ENCODE measurements around the gene AVEN. TPM values are rescaled to one million over a fixed set of nuclear protein-coding genes. Genes with fewer than 3 reads are reported as not detected.
A peak's percentile ranks its signal among the peaks of the same experiment; 100 is the strongest.
"Not testable (repeated sequence)": the region's sequence is repeated elsewhere in the genome, so short reads cannot be mapped to it uniquely, and the experiment has no call there.

AVEN gene
- total RNA-seq, 6 experiments from 2014 or later: 8.2 to 10.2 (median 9.4) TPM

DNA sequence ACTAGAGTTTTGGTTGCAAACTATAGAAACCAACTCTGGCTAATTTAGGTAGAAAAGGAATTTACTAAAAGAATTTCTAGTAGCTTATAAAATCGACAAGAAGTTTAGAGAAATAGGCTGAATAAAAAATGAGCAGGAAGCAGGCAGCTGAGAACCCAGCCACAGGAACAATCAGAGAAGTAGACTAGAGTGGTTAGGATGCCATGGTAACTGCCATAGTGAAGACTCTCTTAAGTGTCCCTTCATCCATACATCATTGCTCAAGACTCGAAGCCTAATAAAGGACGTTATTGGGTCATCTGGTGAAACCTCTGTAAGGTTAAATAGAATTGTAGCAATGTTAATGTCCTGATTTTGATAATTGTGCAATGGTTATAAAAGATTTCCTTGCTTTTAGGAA, 13.8 kb downstream of the AVEN start:
- no peak overlapping the region for H3K27ac ChIP-seq
- TF ChIP-seq POLR2A (IDR thresholded peaks at IDR 0.05): no peak
- TF ChIP-seq, protein P1, sequence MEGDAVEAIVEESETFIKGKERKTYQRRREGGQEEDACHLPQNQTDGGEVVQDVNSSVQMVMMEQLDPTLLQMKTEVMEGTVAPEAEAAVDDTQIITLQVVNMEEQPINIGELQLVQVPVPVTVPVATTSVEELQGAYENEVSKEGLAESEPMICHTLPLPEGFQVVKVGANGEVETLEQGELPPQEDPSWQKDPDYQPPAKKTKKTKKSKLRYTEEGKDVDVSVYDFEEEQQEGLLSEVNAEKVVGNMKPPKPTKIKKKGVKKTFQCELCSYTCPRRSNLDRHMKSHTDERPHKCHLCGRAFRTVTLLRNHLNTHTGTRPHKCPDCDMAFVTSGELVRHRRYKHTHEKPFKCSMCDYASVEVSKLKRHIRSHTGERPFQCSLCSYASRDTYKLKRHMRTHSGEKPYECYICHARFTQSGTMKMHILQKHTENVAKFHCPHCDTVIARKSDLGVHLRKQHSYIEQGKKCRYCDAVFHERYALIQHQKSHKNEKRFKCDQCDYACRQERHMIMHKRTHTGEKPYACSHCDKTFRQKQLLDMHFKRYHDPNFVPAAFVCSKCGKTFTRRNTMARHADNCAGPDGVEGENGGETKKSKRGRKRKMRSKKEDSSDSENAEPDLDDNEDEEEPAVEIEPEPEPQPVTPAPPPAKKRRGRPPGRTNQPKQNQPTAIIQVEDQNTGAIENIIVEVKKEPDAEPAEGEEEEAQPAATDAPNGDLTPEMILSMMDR (IDR thresholded peaks at IDR 0.05): no peak
- no peaks in the 10 kb centered on the region for H3K27me3 ChIP-seq
- no peaks in the 10 kb centered on the region for H3K36me3 ChIP-seq
- intact Hi-C loops (cut with DNase I): no loop called here
- H3K4me3 ChIP-seq: no peak overlapping the region
- whole genome bisulfite sequencing (ENCODE audit: insufficient coverage, low coverage, low lambda C conversion rate, missing lambda C conversion rate): 76% methylated on average over 3 of the region's 3 CpGs
- H3K9me3 ChIP-seq: no peaks in the 10 kb centered on the region
- no peaks in the 10 kb centered on the region for H3K4me1 ChIP-seq
- DNase-seq (no peak), ATAC-seq (no peak)

DNA sequence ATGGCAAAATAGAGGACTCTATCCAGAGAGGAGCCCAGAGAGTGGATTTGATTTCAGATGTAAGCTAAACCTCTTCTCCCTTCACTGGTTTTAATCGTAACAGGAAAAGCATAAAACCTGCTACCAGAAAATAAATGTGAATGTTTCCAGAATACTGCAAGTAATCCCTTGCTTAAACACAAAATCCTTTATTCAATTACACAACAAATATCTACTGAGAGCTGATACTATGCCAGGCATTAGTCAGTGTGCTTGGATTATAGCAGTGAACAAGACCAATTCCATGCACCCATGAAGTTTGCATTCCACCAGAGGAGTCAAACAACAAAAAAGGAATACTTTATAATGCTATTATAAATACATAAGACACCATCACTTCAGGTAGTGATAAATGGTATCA, 15.1 kb downstream of the AVEN start:
- peak in 1 of 4 donors; percentile 39 for ATAC-seq
- H3K4me1 ChIP-seq: no peaks in the 10 kb centered on the region
- 62% methylated on average over 1 of the region's 1 CpG for WGBS (ENCODE audit: insufficient coverage, low coverage, low lambda C conversion rate, missing lambda C conversion rate)
- no peaks in the 10 kb centered on the region for H3K9me3 ChIP-seq
- H3K27ac ChIP-seq: no peak overlapping the region
- DNase-seq: no peak
- TF ChIP-seq, protein P1 (IDR thresholded peaks at IDR 0.05): no peak
- intact Hi-C loops (cut with DNase I): no loop called here
- no peaks in the 10 kb centered on the region for H3K36me3 ChIP-seq
- no peaks in the 10 kb centered on the region for H3K27me3 ChIP-seq
- H3K4me3 ChIP-seq: no peak overlapping the region

DNA sequence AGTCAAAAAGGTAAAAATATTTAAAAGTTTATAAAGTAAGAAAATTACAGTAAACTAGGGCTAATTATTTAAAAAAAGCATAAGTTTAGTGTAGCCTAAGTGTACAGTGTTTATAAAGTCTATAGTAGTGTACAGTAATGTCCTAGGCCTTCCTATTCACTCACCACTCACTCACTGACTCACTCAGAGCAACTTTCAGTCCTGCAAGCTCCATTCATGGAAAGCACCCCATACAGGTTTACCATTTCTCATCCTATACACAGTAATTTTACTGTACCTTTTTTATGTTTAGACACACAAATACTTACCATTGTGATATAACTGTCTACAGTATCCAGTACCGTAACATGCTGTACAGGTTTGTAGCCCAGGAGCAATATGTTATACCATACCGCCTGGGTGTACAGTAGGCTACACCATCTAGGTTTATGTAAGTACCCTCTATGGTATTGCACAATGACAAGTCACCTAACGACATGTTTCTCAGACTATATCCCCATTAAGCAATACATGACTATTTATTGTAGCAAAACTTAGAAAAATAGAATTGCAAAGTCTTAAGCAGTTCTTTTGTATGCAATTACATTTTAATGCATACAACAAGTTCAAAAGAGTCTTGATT, 19.5 kb downstream of the AVEN start:
- Histone ChIP-seq H3K4me3 (no peak overlapping the region), H3K27me3 (no peaks in the 10 kb centered on the region), H3K9me3 (no peaks in the 10 kb centered on the region), H3K4me1 (no peaks in the 10 kb centered on the region), H3K36me3 (no peaks in the 10 kb centered on the region), H3K27ac (no peak overlapping the region)
- WGBS (ENCODE audit: insufficient coverage, low coverage, low lambda C conversion rate, missing lambda C conversion rate): 81% methylated on average over 3 of the region's 3 CpGs
- ATAC-seq: no peak
- DNase-seq: no peak
- TF ChIP-seq POLR2A (IDR thresholded peaks at IDR 0.05): no peak
- TF ChIP-seq, protein P1 (IDR thresholded peaks at IDR 0.05): no peak
- intact Hi-C loops (cut with DNase I): no loop called here

DNA sequence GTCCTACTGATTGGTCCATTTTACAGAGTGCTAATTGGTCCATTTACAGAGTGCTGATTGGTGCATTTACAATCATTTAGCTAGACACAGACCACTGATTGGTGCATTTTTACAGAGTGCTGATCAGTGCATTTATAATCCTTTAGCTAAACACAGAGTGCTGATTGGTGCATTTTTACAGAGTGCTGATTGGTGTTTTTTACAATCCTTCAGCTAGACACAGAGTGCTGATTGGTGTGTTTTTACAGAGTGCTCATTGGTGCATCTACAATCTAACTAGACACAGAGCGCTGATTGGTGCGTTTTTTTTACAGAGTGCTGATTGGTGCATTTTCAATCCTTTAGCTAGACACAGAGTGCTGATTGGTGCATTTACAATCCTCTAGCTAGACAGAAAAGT, 20.3 kb downstream of the AVEN start:
- WGBS (ENCODE audit: insufficient coverage, low coverage, low lambda C conversion rate, missing lambda C conversion rate): 93% methylated on average over 2 of the region's 2 CpGs
- H3K27me3 ChIP-seq; H3K4me1 ChIP-seq; ATAC-seq; DNase-seq; H3K36me3 ChIP-seq; H3K4me3 ChIP-seq; H3K27ac ChIP-seq; H3K9me3 ChIP-seq; intact Hi-C loops (cut with DNase I): not testable (repeated sequence)

DNA sequence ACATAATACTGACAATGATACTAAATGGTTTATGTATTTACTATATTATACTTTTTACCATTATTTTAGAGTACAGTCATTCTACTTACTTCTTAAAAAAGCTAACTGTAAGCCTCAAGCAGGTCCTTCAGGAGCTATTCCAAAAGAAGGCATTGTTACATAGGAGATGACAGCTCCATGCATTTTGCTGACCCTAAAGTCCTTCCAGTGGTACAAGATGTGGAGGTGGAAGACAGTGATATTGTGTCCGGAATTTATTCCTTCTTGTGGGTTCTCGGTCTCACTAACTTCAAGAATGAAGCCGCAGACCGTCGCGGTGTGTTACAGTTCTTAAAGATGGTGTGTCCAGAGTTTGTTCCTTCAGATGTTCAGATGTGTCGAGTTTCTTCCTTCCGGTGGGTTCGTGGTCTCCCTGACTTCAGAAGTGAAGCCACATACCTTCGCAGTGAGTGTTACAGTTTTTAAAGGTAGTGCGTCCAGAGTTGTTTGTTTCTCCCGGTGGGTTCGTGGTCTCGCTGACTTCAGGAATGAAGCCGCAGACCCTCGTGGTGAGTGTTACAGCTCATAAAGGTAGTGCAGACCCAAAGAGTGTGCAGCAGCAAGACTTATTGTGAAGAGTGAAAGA, 20.9 kb downstream of the AVEN start:
- Histone ChIP-seq H3K36me3 (no peaks in the 10 kb centered on the region), H3K4me3 (no peak overlapping the region), H3K9me3 (no peaks in the 10 kb centered on the region), H3K4me1 (no peaks in the 10 kb centered on the region), H3K27ac (no peak overlapping the region), H3K27me3 (no peaks in the 10 kb centered on the region)
- DNase-seq (no peak), ATAC-seq (no peak)
- TF ChIP-seq, protein P1 (IDR thresholded peaks at IDR 0.05): no peak
- TF ChIP-seq POLR2A (IDR thresholded peaks at IDR 0.05): no peak
- 82% methylated on average over 15 of the region's 16 CpGs for WGBS (ENCODE audit: insufficient coverage, low coverage, low lambda C conversion rate, missing lambda C conversion rate)
- intact Hi-C loops (cut with DNase I): no loop called here

All from right lobe of liver (tissue), 6 donors.